Activated CD8-positive, alpha-beta memory T cell treated with anti-CD3 and anti-CD28 coated beads, Interleukin-2, amount 10 ng/mL, durations not matched to agents 7 days and 5 days (primary cell): ENCODE results near the gene MUCL3. TPM values are rescaled to one million over a fixed set of nuclear protein-coding genes. Genes with fewer than 3 reads are reported as not detected.

Experiments used
- total RNA-seq, 2 experiments: library from RNA; stranded (reverse); gene quantifications; one replicate each; pipeline ENCODE4 v1.2.3, GENCODE V29; 2021

The MUCL3 gene
- total RNA-seq, 2 experiments from 2014 or later = not detected

Other genes starting within 250 kb of the MUCL3 start
- gene NRM, start 250.0 kb upstream of the MUCL3 start, total RNA-seq = 10 to 100 TPM; 30.2 to 36.4 TPM
- gene MDC1, start 223.7 kb upstream of the MUCL3 start, total RNA-seq = 10 to 100 TPM; 67.4 to 83.9 TPM
- 1,000 to 10,000 TPM; 1,499 to 1,522 TPM for gene TUBB, start 220.6 kb upstream of the MUCL3 start, total RNA-seq
- gene FLOT1, start 198.3 kb upstream of the MUCL3 start, total RNA-seq = 100 to 1,000 TPM; 165 to 184 TPM
- 10 to 100 TPM in 1 of 2 experiments, 1 to 10 TPM in 1; 10.0 to 62.7 TPM for gene IER3, start 196.4 kb upstream of the MUCL3 start, total RNA-seq
- 1 to 10 TPM; 3.8 to 4.9 TPM for gene DDR1, start 56.5 kb upstream of the MUCL3 start, total RNA-seq
- gene GTF2H4, start 32.8 kb upstream of the MUCL3 start, total RNA-seq = 10 to 100 TPM; 30.0 to 34.9 TPM
- 10 to 100 TPM; 46.6 to 54.1 TPM for gene VARS2, start 26.7 kb upstream of the MUCL3 start, total RNA-seq
- not detected for gene SFTA2, start 8.8 kb upstream of the MUCL3 start, total RNA-seq
- not detected for gene MUC21, start 42.7 kb downstream of the MUCL3 start, total RNA-seq
- not detected for gene MUC22, start 69.5 kb downstream of the MUCL3 start, total RNA-seq
- not detected for gene C6orf15, start 171.6 kb downstream of the MUCL3 start, total RNA-seq
- under 1 TPM in 1 of 2 experiments, not detected in 1; 0.26 TPM for gene PSORS1C1, start 173.8 kb downstream of the MUCL3 start, total RNA-seq
- not detected for gene CDSN, start 179.5 kb downstream of the MUCL3 start, total RNA-seq
- gene PSORS1C2, start 198.1 kb downstream of the MUCL3 start, total RNA-seq = not detected
- gene CCHCR1, start 216.8 kb downstream of the MUCL3 start, total RNA-seq = 10 to 100 TPM; 48.3 to 57.9 TPM
- 100 to 1,000 TPM; 100 to 106 TPM for gene TCF19, start 217.6 kb downstream of the MUCL3 start, total RNA-seq
- not detected for gene POU5F1, start 229.7 kb downstream of the MUCL3 start, total RNA-seq